ENCODE measurements around the gene UST.

UST gene

GRCh38 chr6:148957752-148958151, 210.9 kb downstream of the UST start:
- no peak for TF ChIP-seq CTCF (IDR thresholded peaks at IDR 0.05; ENCODE audit: extremely low read depth, missing control alignments)
- no peak for DNase-seq (ENCODE audit: low spot score)

DNA sequence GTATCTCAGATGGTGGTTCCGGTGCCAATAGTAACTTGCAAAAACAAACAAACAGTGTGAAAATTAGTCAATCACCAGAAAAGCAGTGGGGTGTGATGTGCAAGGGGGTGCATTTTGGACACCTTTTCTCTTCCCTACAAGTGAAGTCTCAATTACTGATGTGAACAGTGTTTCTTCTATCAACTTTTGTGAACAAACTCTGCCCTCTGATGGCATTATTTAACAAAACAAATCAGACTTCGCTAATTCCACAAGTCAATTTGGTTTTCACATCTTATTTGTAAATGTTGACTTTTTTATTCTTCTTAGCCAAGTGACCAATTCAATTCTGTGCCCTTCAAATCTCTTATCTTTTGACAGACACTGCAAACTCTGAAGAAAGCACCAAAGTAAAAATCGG, 212.2 kb downstream of the UST start:
- no peak for DNase-seq (ENCODE audit: low spot score)
- TF ChIP-seq CTCF (IDR thresholded peaks at IDR 0.05; ENCODE audit: extremely low read depth, missing control alignments): no peak

DNA sequence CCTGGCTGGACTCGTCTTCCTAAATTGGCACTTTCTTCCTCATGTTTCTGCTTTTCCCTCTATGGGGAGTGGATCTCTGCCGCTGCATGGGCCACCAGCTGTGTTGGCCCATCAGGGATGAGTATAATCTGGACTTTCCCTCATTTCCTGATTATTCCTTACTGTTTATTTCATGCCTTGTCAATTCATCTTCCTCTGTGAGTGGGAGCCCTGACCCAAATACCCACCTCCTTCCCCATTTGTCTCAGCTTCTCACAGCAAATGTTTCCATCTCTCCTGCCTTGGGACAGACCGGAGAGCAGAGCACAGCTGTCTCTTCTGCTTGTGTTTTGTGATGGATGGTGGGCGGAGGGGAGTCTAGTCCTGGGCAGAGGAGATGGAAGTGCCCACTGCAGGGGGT, 212.7 kb downstream of the UST start:
- TF ChIP-seq CTCF (IDR thresholded peaks at IDR 0.05; ENCODE audit: extremely low read depth, missing control alignments): no peak

GRCh38 chr6:148962854-148963515, 216.2 kb downstream of the UST start:
- TF ChIP-seq CTCF (IDR thresholded peaks at IDR 0.05; ENCODE audit: extremely low read depth, missing control alignments): no peak
- no peak for DNase-seq (ENCODE audit: low spot score)

More for the DNA sequence above, 212.7 kb downstream of the UST start:
- no peak for DNase-seq (ENCODE audit: low spot score)

DNA sequence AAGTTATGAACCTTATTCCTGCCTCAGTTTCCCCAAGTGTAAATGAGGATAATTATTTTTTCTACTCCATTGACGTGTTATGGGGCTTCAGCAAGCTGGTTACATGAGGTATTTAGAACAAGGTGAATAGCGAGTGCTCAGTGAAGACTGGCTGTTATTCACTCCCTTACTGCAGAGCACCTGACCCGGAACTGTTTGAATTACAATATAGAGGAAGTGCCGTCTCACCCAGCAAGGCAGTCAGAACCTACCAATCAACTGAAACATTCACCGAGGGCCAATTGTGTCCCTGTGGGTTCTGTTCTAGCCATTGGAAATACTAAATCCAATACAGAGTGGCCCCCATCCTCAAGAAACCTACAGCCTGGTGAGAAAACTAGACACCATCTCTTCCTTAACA, 216.9 kb downstream of the UST start:
- TF ChIP-seq CTCF (IDR thresholded peaks at IDR 0.05; ENCODE audit: extremely low read depth, missing control alignments): no peak

DNA sequence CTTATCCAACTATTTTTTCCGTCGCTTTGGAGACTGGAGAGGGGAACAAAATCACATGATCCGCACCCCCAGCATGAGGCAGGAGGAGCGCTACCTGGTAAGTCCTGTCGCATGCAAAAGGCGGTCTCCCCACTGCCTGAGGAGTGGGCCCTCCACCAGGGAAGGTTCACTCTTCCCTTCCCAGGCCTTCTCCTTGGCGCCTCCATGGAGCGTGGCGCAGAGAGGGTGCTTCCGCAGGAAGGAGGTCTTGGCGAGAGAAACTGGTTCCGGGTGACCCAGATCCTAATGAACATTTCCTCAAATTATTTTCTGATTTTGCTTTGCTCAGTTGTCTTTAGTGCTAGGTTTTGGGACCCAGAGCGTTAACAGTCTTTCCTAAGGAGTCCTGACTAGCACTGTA, 217.6 kb downstream of the UST start:
- no peak for TF ChIP-seq CTCF (IDR thresholded peaks at IDR 0.05; ENCODE audit: extremely low read depth, missing control alignments)

More for the DNA sequence above, 216.9 kb downstream of the UST start:
- DNase-seq (ENCODE audit: low spot score): no peak

GRCh38 chr6:148965287-148965686, 218.5 kb downstream of the UST start:
- DNase-seq (ENCODE audit: low spot score): no peak
- no peak for TF ChIP-seq CTCF (IDR thresholded peaks at IDR 0.05; ENCODE audit: extremely low read depth, missing control alignments)

More for the DNA sequence above, 217.6 kb downstream of the UST start:
- no peak for DNase-seq (ENCODE audit: low spot score)

Data from GM20000 (cell line).